ENCODE data around the gene ATOH7. TPM values are rescaled to one million over a fixed set of nuclear protein-coding genes. Genes with fewer than 3 reads are reported as not detected.

Gene ATOH7
- total RNA-seq, 2 donors from 2014 or later: not detected

GRCh38 chr10:68185085-68185484, 46.8 kb downstream of the ATOH7 start:
- Mint-ChIP-seq H3K27me3 (peaks cover 41% of the 10 kb centered on the region), H3K4me1 (no peaks in the 10 kb centered on the region), H3K4me3 (no peak overlapping the region), H3K27ac (no peak overlapping the region), H3K36me3 (ENCODE audit: low read depth) (peaks cover 2% of the 10 kb centered on the region)
- no peak for ATAC-seq
- no peaks in the 10 kb centered on the region for H3K9me3 ChIP-seq (ENCODE audit: control insufficient read depth, low read length, poor library complexity, severe bottlenecking)
- no peak for DNase-seq

GRCh38 chr10:68184546-68184945, 47.4 kb downstream of the ATOH7 start:
- no peak for ATAC-seq
- H3K4me3 Mint-ChIP-seq: no peak overlapping the region
- DNase-seq: no peak
- peaks cover 2% of the 10 kb centered on the region for H3K36me3 Mint-ChIP-seq (ENCODE audit: low read depth)
- H3K27me3 Mint-ChIP-seq: peaks cover 36% of the 10 kb centered on the region
- H3K27ac Mint-ChIP-seq: no peak overlapping the region
- no peaks in the 10 kb centered on the region for H3K9me3 ChIP-seq (ENCODE audit: control insufficient read depth, low read length, poor library complexity, severe bottlenecking)
- no peaks in the 10 kb centered on the region for H3K4me1 Mint-ChIP-seq

Other genes with a start within 250 kb of the ATOH7 start
- gene HERC4, start 156.8 kb downstream of the ATOH7 start, total RNA-seq: 10 to 100 TPM; 50.9 to 59.4 TPM
- gene MYPN, start 122.6 kb downstream of the ATOH7 start, total RNA-seq: not detected
- gene HNRNPH3, start 100.0 kb upstream of the ATOH7 start, total RNA-seq: 100 to 1,000 TPM; 165 to 180 TPM
- 1 to 10 TPM; 1.9 TPM for gene PBLD, start 100.8 kb upstream of the ATOH7 start, total RNA-seq
- gene RUFY2, start 175.2 kb upstream of the ATOH7 start, total RNA-seq: 10 to 100 TPM; 12.2 to 13.6 TPM
- 1 to 10 TPM; 3.9 to 4.1 TPM for gene DNA2, start 239.9 kb upstream of the ATOH7 start, total RNA-seq

Measured in T-helper 17 cell (primary cell).